NCI-H82 treated with DMSO at 0.1 percent for 48 hours (cell line): ENCODE results near the gene FBXO22.
"Not testable (repeated sequence)": the region's sequence is repeated elsewhere in the genome, so short reads cannot be mapped to it uniquely, and the experiment has no call there.

Source experiments
- DNase-seq: peaks from one replicate; lab custom pipeline; 2025; ENCODE audit not compliant: unreplicated experiment; lab: John Stamatoyannopoulos, UW

FBXO22 gene

DNA sequence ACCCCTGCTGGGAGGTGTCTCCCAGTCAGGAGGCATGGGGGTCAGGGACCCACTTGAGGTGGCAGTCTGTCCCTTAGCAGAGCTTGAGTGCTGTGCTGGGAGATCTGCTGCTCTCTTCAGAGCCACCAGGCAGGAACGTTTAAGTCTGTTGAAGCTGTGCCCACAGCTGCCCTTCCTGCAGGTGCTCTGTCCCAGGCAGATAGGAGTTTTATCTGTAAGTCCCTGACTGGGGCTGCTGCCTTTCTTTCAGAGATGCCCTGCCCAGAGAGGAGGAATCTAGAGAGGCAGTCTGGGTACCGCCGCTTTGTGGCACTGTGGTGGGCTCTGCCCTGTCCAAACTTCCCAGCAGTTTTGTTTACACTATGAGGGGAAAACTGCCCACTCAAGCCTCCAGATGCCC is 73.1 kb downstream of the FBXO22 start:
- not testable (repeated sequence) for DNase-seq

- no peak for DNase-seq
Measured at GRCh38 chr15:75981149-75981815, 77.6 kb downstream of the FBXO22 start.

DNA sequence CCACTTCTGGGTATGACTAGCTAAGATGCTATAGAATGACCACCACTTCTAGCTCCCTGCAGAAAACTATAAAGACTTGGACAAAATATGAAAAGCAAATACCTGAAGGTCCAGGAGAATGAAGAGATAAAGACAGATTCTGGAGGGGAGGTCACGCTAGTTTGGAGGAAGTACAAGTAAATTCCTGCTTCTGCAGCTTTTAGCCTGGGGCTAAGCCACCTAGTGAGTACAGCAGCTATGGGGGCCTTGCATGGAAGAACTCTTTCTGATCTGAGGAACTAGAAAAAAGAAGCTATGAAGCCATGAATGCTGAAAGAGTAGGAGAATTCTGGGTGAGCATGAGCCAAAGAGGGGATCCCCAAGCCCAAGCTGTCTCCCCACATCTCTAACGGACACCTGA is 78.8 kb downstream of the FBXO22 start:
- no peak for DNase-seq

DNA sequence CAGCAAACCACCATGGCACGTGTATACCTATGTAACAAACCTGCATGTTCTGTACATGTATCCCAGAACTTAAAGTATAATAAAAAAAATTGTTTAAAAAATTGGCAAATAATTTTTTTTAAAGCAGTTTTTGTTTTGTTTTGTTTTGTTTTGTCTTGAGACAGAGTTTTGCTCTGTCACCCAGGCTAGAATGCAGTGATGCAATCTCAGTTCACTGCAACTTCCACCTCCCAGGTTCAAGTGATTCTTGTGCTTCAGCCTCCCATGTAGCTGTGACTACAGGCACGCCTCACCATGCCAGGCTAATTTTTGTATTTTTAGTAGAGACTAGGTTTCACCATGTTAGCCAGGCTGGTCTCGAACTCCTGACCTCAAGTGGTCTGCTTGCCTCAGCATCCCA is 81.0 kb downstream of the FBXO22 start:
- not testable (repeated sequence) for DNase-seq

DNA sequence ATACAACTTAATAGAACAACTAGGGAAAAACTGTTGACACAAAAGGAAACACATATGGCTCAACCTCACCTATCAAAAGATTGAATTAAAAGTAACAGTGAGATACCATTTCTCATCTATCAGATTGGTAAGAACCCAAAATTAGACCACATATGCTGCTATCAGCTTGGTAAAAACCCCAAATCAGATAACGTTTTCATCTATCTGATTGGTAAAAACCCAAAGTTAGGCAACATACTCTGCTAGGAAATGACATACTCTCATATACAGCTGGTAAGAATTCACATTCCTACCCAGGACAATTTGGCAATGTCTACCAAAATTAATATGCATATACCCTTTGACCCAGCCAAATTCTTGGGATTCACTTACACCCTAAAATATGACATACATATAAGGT is 82.3 kb downstream of the FBXO22 start:
- no peak for DNase-seq

DNA sequence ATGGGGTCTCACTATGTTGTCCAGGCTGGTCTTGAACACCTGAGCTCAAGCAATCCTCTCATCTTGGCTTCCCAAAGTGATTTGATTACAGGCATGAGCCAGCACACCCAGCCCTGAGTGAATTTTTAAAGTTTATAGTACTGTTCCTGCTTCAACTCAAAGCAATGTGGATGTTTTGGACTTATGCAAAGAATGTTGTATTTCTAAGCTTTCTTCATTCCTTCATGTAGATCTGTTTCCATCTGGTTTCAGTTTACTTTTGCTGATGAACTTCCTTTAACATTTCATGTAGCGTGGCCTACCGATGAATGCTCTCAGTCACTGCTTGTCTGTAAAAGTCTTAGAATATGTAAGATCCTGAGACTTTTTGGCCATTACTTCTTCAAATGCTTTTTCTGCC is 85.4 kb downstream of the FBXO22 start:
- no peak for DNase-seq

DNA sequence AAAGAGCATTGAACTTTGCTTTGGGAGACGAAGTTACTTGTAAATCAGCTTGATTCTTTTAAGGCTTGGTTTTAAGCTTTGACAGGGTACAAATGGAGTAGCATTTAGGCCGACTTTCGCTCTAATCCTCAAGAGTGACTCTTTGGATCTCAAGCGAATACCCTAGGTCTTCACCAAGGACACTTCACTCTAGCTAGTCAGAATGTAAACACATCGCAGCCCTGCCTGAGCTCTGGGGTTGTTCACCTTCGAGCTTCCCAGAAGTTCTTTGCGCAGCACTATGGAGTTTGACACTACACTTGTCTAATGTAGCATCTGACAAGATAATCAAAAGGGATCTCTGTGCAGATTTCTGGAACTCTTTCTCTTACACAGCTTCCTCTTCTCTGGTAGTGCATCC is 86.2 kb downstream of the FBXO22 start:
- DNase-seq, result no peak
